Renal cortex interstitium (tissue), 11 donors: ENCODE data around the gene HTT-AS. TPM values are rescaled to one million over a fixed set of nuclear protein-coding genes. Genes with fewer than 3 reads are reported as not detected.
"Not testable (repeated sequence)": the region's sequence is repeated elsewhere in the genome, so short reads cannot be mapped to it uniquely, and the experiment has no call there.

Experiments
- DNase-seq, 11 donors: peaks; one replicate each; pipeline ENCODE4 v3.0.0-alpha.2; 2013; ENCODE audit warnings: low read depth in 9 of 11, low spot score in 4 of 11; ENCODE audit errors: extremely low read depth in 1 of 11
- polyA plus RNA-seq, 3 donors: library from polyadenylated mRNA; unstranded; fragments of 120-200 nt; gene quantifications; one replicate each; pipeline ENCODE4 v1.2.1, GENCODE V29; 2013; ENCODE audit not compliant: insufficient read length in 3 of 3

The HTT-AS gene
- polyA plus RNA-seq, 3 donors = not detected

- peak in 2 of 11 donors; percentile 15 to 41 for DNase-seq
These were observed 7.4 kb downstream of the HTT-AS start for GRCh38 chr4:3066836-3067400.

GRCh38 chr4:3065551-3065950, 8.8 kb downstream of the HTT-AS start:
- DNase-seq = no peak

GRCh38 chr4:3062471-3062870, 11.9 kb downstream of the HTT-AS start:
- DNase-seq = no peak

GRCh38 chr4:3060946-3061345, 13.4 kb downstream of the HTT-AS start:
- no peak for DNase-seq

GRCh38 chr4:3059943-3060342, 14.4 kb downstream of the HTT-AS start:
- DNase-seq = no peak

GRCh38 chr4:3054169-3054759, 20.1 kb downstream of the HTT-AS start:
- no peak for DNase-seq

- not testable (repeated sequence) for DNase-seq
These were observed 23.0 kb downstream of the HTT-AS start for GRCh38 chr4:3051141-3051897.

GRCh38 chr4:3047464-3048286, 26.7 kb downstream of the HTT-AS start:
- DNase-seq = peak in 8 of 11 donors; percentile 11 to 47 (median 36)

GRCh38 chr4:3046623-3047022, 27.7 kb downstream of the HTT-AS start:
- no peak for DNase-seq

- DNase-seq = no peak
These were observed 28.2 kb downstream of the HTT-AS start for GRCh38 chr4:3046162-3046561.

- no peak for DNase-seq
These were observed 29.2 kb downstream of the HTT-AS start for GRCh38 chr4:3044870-3045819.

- no peak for DNase-seq
These were observed 30.9 kb downstream of the HTT-AS start for GRCh38 chr4:3043282-3044020.

- no peak for DNase-seq
These were observed 32.1 kb downstream of the HTT-AS start for GRCh38 chr4:3042226-3042625.

GRCh38 chr4:3041192-3042142, 32.9 kb downstream of the HTT-AS start:
- peak in 5 of 11 donors; percentile 10 to 37 (median 30) for DNase-seq

GRCh38 chr4:3040452-3041191, 33.7 kb downstream of the HTT-AS start:
- DNase-seq = no peak

GRCh38 chr4:3039706-3040366, 34.5 kb downstream of the HTT-AS start:
- DNase-seq = no peak
